GM18499 (cell line): Measurements from ENCODE around the gene ERC2.

Experiments used
- ATAC-seq: cut with Tn5 transposase; IDR thresholded peaks from one replicate; pipeline ENCODE4 v1.9.1; 2021; ENCODE audit warnings: moderate number of reproducible peaks; ENCODE audit not compliant: insufficient read depth, unreplicated experiment

ERC2 gene

GRCh38 chr3:55819005-55819404 is 649.3 kb downstream of the ERC2 start:
- no peak for ATAC-seq

GRCh38 chr3:55818485-55818884 is 649.8 kb downstream of the ERC2 start:
- ATAC-seq = no peak

GRCh38 chr3:55816794-55817576 is 651.3 kb downstream of the ERC2 start:
- ATAC-seq = no peak

GRCh38 chr3:55815262-55815661 is 653.0 kb downstream of the ERC2 start:
- no peak for ATAC-seq

GRCh38 chr3:55813268-55814097 is 654.8 kb downstream of the ERC2 start:
- no peak for ATAC-seq

GRCh38 chr3:55812394-55813013 is 655.8 kb downstream of the ERC2 start:
- ATAC-seq = no peak

GRCh38 chr3:55807210-55807609 is 661.1 kb downstream of the ERC2 start:
- ATAC-seq = no peak

- no peak for ATAC-seq
Measured at GRCh38 chr3:55805169-55805568, 663.1 kb downstream of the ERC2 start.

GRCh38 chr3:55804170-55805095 is 663.8 kb downstream of the ERC2 start:
- ATAC-seq = no peak

- no peak for ATAC-seq
Measured at GRCh38 chr3:55802816-55803215, 665.5 kb downstream of the ERC2 start.

- no peak for ATAC-seq
Measured at GRCh38 chr3:55801676-55802075, 666.6 kb downstream of the ERC2 start.

GRCh38 chr3:55801068-55801467 is 667.2 kb downstream of the ERC2 start:
- no peak for ATAC-seq

GRCh38 chr3:55797775-55798174 is 670.5 kb downstream of the ERC2 start:
- ATAC-seq = no peak

- ATAC-seq = no peak
Measured at GRCh38 chr3:55797084-55797483, 671.2 kb downstream of the ERC2 start.

- no peak for ATAC-seq
Measured at GRCh38 chr3:55796533-55796932, 671.7 kb downstream of the ERC2 start.

GRCh38 chr3:55795746-55796145 is 672.5 kb downstream of the ERC2 start:
- ATAC-seq = no peak

GRCh38 chr3:55795296-55795695 is 673.0 kb downstream of the ERC2 start:
- no peak for ATAC-seq

GRCh38 chr3:55792742-55793141 is 675.5 kb downstream of the ERC2 start:
- ATAC-seq = no peak

GRCh38 chr3:55792009-55792408 is 676.3 kb downstream of the ERC2 start:
- ATAC-seq = no peak
